Astrocyte (in vitro differentiated cells and primary cell): ENCODE results near the gene FEV. TPM values are rescaled to one million over a fixed set of nuclear protein-coding genes. Genes with fewer than 3 reads are reported as not detected.

Experiments used
- DNase-seq: peaks from one replicate; pipeline ENCODE4 v3.0.0-alpha.2; 2010; ENCODE audit warnings: low read depth
- FAIRE-seq: peaks from 2 replicates; lab custom pipeline; 2011; peaks lifted over from hg19 to GRCh38; lab: Jason Lieb, UNC
- H2AFZ ChIP-seq: 2 replicates; pipeline ENCODE4 v1.6.0; 2012; ENCODE audit warnings: low read depth, low read length, inconsistent platforms
- H3K27ac ChIP-seq: 2 replicates; pipeline ENCODE4 v1.5.1; 2011; ENCODE audit warnings: low read depth, low read length, inconsistent platforms
- H3K27me3 ChIP-seq: 2 replicates; pipeline ENCODE4 v1.6.0; 2011; ENCODE audit warnings: low read length, inconsistent platforms; ENCODE audit not compliant: insufficient read depth
- H3K36me3 ChIP-seq: 2 replicates; pipeline ENCODE4 v1.5.1; 2011; ENCODE audit warnings: low read length, inconsistent platforms; ENCODE audit not compliant: insufficient read depth
- H3K4me1 ChIP-seq: 2 replicates; pipeline ENCODE4 v1.5.1; 2011; ENCODE audit warnings: low read length, inconsistent platforms; ENCODE audit not compliant: insufficient read depth
- H3K4me2 ChIP-seq: 2 replicates; pipeline ENCODE4 v1.6.0; 2012; ENCODE audit warnings: low read length, inconsistent platforms
- H3K4me3 ChIP-seq: 2 replicates; pipeline ENCODE4 v1.5.1; 2011; ENCODE audit warnings: low read depth, mild to moderate bottlenecking, low read length, inconsistent platforms; ENCODE audit not compliant: insufficient read depth
- H3K79me2 ChIP-seq: 2 replicates; pipeline ENCODE4 v1.6.0; 2012; ENCODE audit warnings: mild to moderate bottlenecking, low read length, inconsistent platforms; ENCODE audit not compliant: insufficient read depth
- H3K9ac ChIP-seq: 2 replicates; pipeline ENCODE4 v1.6.0; 2012; ENCODE audit warnings: mild to moderate bottlenecking, low read length, inconsistent platforms
- H3K9me3 ChIP-seq: 2 replicates; pipeline ENCODE4 v1.5.1; 2012; ENCODE audit warnings: low read depth, mild to moderate bottlenecking, low read length, inconsistent platforms; ENCODE audit not compliant: insufficient read depth
- H4K20me1 ChIP-seq: 2 replicates; pipeline ENCODE4 v1.6.0; 2012; ENCODE audit warnings: low read length, inconsistent platforms; ENCODE audit not compliant: insufficient read depth
- H3K27ac Mint-ChIP-seq: one replicate; pipeline ENCODE4 v1.8.0; 2021; ENCODE audit warnings: mild to moderate bottlenecking, mixed read lengths; ENCODE audit not compliant: unreplicated experiment
- H3K27me3 Mint-ChIP-seq: one replicate; pipeline ENCODE4 v1.8.0; 2021; ENCODE audit warnings: low read depth, mixed read lengths; ENCODE audit not compliant: unreplicated experiment
- H3K36me3 Mint-ChIP-seq: one replicate; pipeline ENCODE4 v1.8.0; 2021; ENCODE audit warnings: low read depth, mixed read lengths; ENCODE audit not compliant: unreplicated experiment
- H3K4me1 Mint-ChIP-seq: one replicate; pipeline ENCODE4 v1.8.0; 2021; ENCODE audit warnings: low read depth, mixed read lengths; ENCODE audit not compliant: unreplicated experiment
- H3K4me3 Mint-ChIP-seq: one replicate; pipeline ENCODE4 v1.8.0; 2021; ENCODE audit warnings: mild to moderate bottlenecking, moderate library complexity, mixed read lengths; ENCODE audit not compliant: unreplicated experiment
- H3K9me3 Mint-ChIP-seq: one replicate; pipeline ENCODE4 v1.8.0; 2021; ENCODE audit warnings: mild to moderate bottlenecking, mixed read lengths; ENCODE audit not compliant: unreplicated experiment
- EZH2 ChIP-seq: IDR thresholded peaks from 2 replicates; pipeline ENCODE4 v1.6.1; 2012; ENCODE audit warnings: mild to moderate bottlenecking, low read length, inconsistent platforms; ENCODE audit not compliant: insufficient read depth
- total RNA-seq: library from RNA; stranded (reverse); gene quantifications from 2 replicates; pipeline ENCODE4 v1.2.1, GENCODE V29; 2021
- TF ChIP-seq, protein P1 (sequence below): IDR thresholded peaks from 2 replicates; pipeline ENCODE4 v1.5.1; 2011; ENCODE audit warnings: low read depth, mild to moderate bottlenecking, inconsistent platforms, low read length, moderate library complexity; ENCODE audit not compliant: insufficient read depth

The FEV gene
- total RNA-seq, 1 donor from 2014 or later: not detected

DNA sequence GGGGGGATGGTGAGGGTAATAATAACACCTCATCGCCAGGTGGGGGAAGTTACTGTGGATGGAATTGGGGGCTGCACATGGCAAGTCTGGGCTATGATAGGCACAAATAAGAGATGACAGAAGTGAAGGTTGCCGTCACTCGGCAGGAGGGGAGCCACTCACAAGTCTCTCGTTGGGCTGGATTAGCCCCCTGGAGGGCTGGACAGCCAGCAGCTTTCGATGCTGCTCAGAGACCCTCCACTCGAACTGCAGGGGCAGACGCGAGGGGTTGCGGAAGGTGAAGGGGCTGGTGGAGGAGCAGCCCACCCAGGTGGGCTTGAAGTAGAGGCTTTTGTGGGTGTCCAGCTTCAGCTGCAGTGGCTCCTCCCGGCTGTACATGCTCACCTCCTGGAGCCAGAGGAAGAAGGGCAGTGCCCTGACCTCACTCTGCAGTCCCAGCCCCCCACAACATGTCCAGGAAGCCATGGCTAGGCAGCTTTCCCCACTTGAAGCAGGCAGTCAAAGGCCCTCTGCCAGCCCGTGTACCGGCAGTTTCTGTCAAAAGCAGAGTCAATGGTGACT lies 38.1 kb upstream of the FEV start:
- Histone ChIP-seq H3K9me3 (no peaks in the 10 kb centered on the region), H4K20me1 (no peaks in the 10 kb centered on the region), H2AFZ (no peak overlapping the region), H3K9ac (no peak overlapping the region), H3K4me3 (no peak overlapping the region), H3K79me2 (no peaks in the 10 kb centered on the region), H3K4me1 (no peaks in the 10 kb centered on the region), H3K36me3 (no peaks in the 10 kb centered on the region), H3K4me2 (no peak overlapping the region), H3K27me3 (peaks cover 14% of the 10 kb centered on the region), H3K27ac (no peak overlapping the region)
- FAIRE-seq (no peak), DNase-seq (no peak)
- Mint-ChIP-seq H3K36me3 (no peaks in the 10 kb centered on the region), H3K4me3 (no peak overlapping the region), H3K4me1 (no peaks in the 10 kb centered on the region), H3K27ac (no peak overlapping the region), H3K9me3 (no peaks in the 10 kb centered on the region), H3K27me3 (peaks cover 78% of the 10 kb centered on the region)
- TF ChIP-seq EZH2: no peak
- TF ChIP-seq, protein P1, sequence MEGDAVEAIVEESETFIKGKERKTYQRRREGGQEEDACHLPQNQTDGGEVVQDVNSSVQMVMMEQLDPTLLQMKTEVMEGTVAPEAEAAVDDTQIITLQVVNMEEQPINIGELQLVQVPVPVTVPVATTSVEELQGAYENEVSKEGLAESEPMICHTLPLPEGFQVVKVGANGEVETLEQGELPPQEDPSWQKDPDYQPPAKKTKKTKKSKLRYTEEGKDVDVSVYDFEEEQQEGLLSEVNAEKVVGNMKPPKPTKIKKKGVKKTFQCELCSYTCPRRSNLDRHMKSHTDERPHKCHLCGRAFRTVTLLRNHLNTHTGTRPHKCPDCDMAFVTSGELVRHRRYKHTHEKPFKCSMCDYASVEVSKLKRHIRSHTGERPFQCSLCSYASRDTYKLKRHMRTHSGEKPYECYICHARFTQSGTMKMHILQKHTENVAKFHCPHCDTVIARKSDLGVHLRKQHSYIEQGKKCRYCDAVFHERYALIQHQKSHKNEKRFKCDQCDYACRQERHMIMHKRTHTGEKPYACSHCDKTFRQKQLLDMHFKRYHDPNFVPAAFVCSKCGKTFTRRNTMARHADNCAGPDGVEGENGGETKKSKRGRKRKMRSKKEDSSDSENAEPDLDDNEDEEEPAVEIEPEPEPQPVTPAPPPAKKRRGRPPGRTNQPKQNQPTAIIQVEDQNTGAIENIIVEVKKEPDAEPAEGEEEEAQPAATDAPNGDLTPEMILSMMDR: no peak

DNA sequence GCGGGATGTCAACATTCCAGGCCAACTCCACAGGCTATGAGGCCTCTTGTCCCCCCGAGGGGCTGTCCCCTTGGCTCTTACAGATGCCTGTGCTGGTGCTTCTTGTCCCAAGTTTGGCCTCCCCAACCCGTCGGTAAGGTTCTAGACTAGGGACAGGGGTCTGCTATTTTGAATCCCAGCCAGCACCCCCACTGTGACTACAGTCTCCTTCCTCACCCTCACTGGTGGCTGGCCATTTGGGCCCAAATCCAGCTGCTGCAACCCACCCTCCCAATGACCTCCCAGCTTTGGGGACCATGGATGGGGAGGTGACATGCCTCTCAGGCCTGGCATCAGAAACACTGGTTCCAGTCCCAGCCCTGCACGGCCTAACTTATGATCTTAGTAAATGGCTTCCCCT lies 37.6 kb upstream of the FEV start:
- Histone ChIP-seq H3K9me3 (no peaks in the 10 kb centered on the region), H4K20me1 (no peaks in the 10 kb centered on the region), H3K4me1 (no peaks in the 10 kb centered on the region), H3K4me2 (no peak overlapping the region), H3K79me2 (no peaks in the 10 kb centered on the region), H3K27me3 (peaks cover 14% of the 10 kb centered on the region), H3K4me3 (no peak overlapping the region), H3K9ac (no peak overlapping the region), H3K36me3 (no peaks in the 10 kb centered on the region), H3K27ac (no peak overlapping the region), H2AFZ (no peak overlapping the region)
- H3K27ac Mint-ChIP-seq: no peak overlapping the region
- H3K4me1 Mint-ChIP-seq: no peaks in the 10 kb centered on the region
- no peaks in the 10 kb centered on the region for H3K36me3 Mint-ChIP-seq
- DNase-seq (no peak), FAIRE-seq (no peak)
- H3K9me3 Mint-ChIP-seq: no peaks in the 10 kb centered on the region
- no peak overlapping the region for H3K4me3 Mint-ChIP-seq
- peaks cover 78% of the 10 kb centered on the region for H3K27me3 Mint-ChIP-seq
- no peak for TF ChIP-seq EZH2
- TF ChIP-seq, protein P1: no peak

DNA sequence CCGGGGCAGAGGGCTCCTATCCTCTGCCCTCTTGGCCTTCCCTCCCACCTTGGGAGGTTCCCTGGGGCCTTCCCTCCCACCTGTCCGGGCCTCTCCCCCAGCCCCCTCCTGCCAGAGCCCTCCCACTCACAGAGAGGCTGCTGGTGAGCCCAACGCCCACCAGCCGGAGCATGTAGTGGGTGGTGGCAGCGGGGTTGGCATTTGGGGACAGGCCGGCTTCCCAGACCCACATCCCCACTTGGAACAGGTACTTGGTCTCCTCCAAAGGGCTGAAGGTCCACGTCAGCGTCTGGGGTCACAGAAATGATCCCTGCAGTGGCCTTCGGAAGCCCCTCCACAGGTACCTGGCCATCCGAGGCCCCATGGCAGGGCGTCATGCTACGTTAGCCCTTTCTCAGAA lies 37.1 kb upstream of the FEV start:
- DNase-seq (no peak), FAIRE-seq (no peak)
- H3K27ac ChIP-seq: no peak overlapping the region
- H4K20me1 ChIP-seq: no peaks in the 10 kb centered on the region
- H3K4me3 ChIP-seq: no peak overlapping the region
- no peak overlapping the region for H3K4me2 ChIP-seq
- H3K9me3 ChIP-seq: no peaks in the 10 kb centered on the region
- Mint-ChIP-seq H3K27ac (no peak overlapping the region), H3K4me3 (no peak overlapping the region), H3K9me3 (no peaks in the 10 kb centered on the region), H3K36me3 (no peaks in the 10 kb centered on the region), H3K27me3 (peaks cover 77% of the 10 kb centered on the region), H3K4me1 (no peaks in the 10 kb centered on the region)
- TF ChIP-seq, protein P1: no peak
- TF ChIP-seq EZH2: no peak
- no peaks in the 10 kb centered on the region for H3K36me3 ChIP-seq
- H3K79me2 ChIP-seq: no peaks in the 10 kb centered on the region
- no peak overlapping the region for H2AFZ ChIP-seq
- no peak overlapping the region for H3K9ac ChIP-seq
- no peaks in the 10 kb centered on the region for H3K4me1 ChIP-seq
- peaks cover 17% of the 10 kb centered on the region for H3K27me3 ChIP-seq
